NCI-H187 treated with DMSO at 0.1 percent for 48 hours (cell line): ENCODE results near the gene LILRA1.
"Not testable (repeated sequence)": the region's sequence is repeated elsewhere in the genome, so short reads cannot be mapped to it uniquely, and the experiment has no call there.

Experiments used
- DNase-seq: peaks from one replicate; lab custom pipeline; 2025; lab: John Stamatoyannopoulos, UW

The LILRA1 gene

GRCh38 chr19:54577334-54577733 is 16.1 kb upstream of the LILRA1 start:
- no peak for DNase-seq

GRCh38 chr19:54578268-54578667 is 15.2 kb upstream of the LILRA1 start:
- DNase-seq, result not testable (repeated sequence)

GRCh38 chr19:54586397-54586796 is 7.0 kb upstream of the LILRA1 start:
- DNase-seq, result no peak

DNA sequence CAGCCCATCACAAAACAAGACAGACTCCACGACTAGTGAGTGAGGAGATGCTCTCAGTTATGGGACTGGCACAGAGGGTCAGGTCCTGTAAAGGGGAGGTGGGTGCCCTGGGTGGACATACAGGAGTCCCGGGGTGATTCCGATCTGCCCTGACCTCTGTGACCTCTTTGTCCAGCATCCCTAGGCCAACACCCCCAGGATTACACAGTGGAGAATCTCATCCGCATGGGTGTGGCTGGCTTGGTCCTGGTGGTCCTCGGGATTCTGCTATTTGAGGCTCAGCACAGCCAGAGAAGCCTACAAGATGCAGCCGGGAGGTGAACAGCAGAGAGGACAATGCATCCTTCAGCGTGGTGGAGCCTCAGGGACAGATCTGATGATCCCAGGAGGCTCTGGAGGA is 6.4 kb upstream of the LILRA1 start:
- no peak for DNase-seq

DNA sequence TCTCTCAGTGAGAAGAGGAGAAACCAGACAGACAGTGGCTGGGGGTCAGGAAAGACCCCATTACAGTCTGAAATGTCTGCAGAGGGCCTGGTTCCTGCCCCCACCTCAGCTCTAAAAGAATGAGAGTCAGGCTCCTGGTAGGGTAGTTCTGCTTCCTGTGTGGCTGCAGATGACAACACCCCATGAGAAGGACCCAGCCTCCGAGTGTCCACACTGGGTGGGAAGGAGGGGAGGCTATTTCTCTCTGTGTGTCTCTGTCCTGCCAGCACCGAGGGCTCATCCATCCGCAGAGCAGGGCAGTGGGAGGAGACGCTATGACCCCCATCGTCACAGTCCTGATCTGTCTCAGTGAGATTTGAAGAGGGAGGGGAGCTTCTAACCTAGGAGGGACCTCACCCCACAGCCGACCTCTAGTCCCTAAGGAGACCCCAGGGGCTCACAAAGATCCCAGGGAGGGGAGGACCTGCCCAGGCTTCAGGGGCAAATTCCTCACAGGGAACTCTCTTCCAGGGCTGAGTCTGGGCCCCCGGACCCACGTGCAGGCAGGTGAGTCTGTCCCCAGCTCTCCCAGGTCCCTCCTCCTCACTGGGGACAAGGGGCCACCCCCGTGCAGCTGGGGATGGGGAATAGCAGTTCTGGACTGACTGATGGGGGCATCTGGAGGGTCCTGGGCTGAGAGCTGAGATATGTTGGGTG is 647 bp downstream of the LILRA1 start:
- DNase-seq, result not testable (repeated sequence)

DNA sequence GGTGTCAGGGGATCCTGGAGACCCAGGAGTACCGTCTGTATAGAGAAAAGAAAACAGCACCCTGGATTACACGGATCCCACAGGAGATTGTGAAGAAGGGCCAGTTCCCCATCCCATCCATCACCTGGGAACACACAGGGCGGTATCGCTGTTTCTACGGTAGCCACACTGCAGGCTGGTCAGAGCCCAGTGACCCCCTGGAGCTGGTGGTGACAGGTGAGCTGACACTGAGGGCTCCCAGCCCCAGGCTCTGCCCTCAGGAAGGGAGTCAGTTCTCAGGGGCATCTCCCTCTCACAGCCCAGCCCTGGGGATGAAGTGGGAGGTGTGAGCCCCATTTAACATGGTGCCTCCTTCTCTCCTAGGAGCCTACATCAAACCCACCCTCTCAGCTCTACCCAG is 1.3 kb downstream of the LILRA1 start:
- no peak for DNase-seq

- not testable (repeated sequence) for DNase-seq
Observed at GRCh38 chr19:54595680-54596436, 2.4 kb downstream of the LILRA1 start.

DNA sequence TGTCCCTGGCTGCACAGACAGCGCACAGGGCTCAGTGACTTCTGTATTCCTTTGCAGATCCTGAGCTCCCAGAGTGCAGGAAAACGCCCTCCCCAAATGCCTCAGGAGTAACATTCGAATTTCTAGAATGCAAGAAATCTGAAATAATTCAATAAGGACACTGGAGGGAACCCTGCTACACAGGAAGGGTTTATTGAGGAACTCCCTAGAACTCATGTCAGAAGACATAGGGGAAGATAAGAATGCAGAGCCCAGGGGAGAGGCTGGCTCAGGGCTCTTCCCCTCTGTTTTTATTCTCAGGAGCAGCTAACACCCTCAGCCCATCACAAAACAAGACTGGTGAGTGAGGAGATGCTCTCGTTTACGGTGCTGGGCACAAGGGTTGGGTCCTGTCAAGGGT is 6.8 kb downstream of the LILRA1 start:
- DNase-seq, result no peak

DNA sequence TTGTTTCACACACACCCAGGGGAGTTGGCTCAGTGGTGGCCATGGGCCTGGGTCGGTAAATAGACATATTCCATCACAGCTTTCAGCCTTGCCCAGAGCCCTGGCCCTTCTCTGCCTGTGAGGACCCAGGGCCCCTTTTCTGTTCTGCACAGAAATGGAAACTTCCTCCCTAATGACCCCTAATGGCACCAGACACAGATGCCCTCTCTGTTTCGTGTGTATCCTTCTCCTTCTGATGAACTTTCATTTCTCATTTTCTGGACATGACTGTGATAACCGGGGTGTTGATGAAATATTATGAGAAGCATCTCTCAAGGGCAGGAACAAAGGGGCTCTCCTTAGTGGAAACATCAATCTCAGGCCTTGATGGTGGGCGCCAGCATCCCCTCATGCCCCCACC is 12.8 kb downstream of the LILRA1 start:
- DNase-seq, result no peak

GRCh38 chr19:54606891-54607784 is 13.7 kb downstream of the LILRA1 start:
- no peak for DNase-seq

GRCh38 chr19:54607785-54608150 is 14.3 kb downstream of the LILRA1 start:
- no peak for DNase-seq

DNA sequence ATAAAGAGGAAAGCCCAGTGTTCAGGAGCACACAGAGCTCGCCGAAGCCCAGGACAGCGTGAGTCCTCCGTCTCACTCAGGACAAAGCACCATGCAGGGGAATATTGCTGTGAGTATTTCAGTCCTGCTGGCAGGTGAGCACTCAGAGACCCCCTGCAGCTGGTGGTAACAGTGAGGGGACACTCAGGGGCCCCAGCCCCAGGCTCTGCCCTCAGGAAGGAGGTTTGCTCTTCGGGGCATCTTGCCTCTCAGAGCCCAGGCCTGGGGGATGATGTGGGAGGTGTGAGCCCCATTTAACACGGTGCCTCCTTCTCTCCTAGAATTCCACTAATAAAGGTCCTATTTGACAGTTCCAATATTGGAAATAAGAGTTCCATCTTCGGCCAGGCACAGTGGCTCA is 14.8 kb downstream of the LILRA1 start:
- DNase-seq, result no peak

- DNase-seq, result no peak
Observed at GRCh38 chr19:54608792-54609191, 15.4 kb downstream of the LILRA1 start.

GRCh38 chr19:54609356-54609791 is 15.9 kb downstream of the LILRA1 start:
- no peak for DNase-seq

GRCh38 chr19:54612428-54612827 is 19.0 kb downstream of the LILRA1 start:
- no peak for DNase-seq

DNA sequence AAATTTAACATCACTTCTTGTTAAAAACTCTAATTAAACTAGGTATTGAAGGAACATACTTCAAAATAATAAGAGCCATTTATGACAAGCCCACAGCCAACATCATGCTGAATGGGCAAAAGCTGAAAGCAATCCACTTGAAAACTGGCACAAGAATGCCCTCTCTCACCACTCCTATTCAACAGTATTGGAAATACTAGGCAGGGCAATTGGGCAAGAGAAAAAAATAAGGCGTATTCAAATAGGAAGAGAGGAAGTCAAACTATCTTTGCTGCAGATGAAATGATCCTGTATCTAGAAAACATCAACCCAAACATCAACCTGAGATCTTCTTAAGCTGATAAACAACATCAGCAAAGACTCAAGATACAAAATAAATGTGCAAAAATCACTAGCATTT is 21.3 kb downstream of the LILRA1 start:
- DNase-seq, result no peak

DNA sequence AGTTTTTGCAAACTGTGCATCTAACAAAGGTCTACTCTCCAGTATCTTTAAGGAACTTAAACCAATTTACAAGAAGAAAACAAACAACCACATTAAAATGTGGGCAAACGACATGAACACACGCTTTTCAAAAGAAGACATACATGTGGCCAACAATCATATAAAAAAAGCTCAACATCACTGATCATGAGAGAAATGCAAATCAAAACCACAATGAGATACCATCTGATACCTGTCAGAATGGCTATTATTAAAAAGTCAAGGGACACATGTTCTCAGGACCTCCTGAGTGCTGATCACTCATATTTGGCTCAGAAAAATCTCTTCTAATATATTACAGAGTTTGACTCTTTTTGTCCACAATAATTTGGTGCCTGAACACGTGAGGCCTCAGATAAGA is 22.6 kb downstream of the LILRA1 start:
- DNase-seq, result no peak

GRCh38 chr19:54616821-54617560 is 23.6 kb downstream of the LILRA1 start:
- DNase-seq, result no peak

DNA sequence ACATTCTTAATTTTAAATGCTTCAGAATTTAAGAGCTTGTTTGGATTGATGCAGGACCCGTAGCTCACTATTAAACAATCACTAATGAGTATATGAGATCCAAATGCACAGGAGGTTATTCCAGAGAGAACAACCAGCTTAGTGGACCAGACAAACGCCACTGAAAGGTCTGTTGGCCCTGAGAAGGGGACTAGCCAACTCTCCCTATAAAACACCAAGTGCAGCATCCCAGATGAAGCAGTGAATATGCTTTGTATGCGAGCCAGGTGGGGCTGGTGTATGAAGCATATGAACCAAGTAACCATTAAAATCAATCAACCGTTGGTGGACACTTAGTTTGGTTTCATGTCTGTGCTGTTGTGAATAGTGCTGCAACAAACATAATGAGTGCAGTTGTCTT is 27.0 kb downstream of the LILRA1 start:
- no peak for DNase-seq

- DNase-seq, result no peak
Observed at GRCh38 chr19:54622431-54622830, 29.0 kb downstream of the LILRA1 start.

- DNase-seq, result not testable (repeated sequence)
Observed at GRCh38 chr19:54624234-54624633, 30.8 kb downstream of the LILRA1 start.
